Neural cell (in vitro differentiated cells): Measurements from ENCODE around the gene TBL1X. TPM values are rescaled to one million over a fixed set of nuclear protein-coding genes. Genes with fewer than 3 reads are reported as not detected.

ENCODE experiments used
- H2AFZ ChIP-seq: fragments of 200-600, 300-800 bp; sonication (generic), shearing (Covaris generic); 2 replicates; pipeline ENCODE4 v1.6.0; 2014; ENCODE audit warnings: low read depth, mild to moderate bottlenecking, antibody characterized with exemption, low read length, moderate library complexity
- H3F3A ChIP-seq: fragments of 200-600 bp; shearing (Covaris generic); 2 replicates; pipeline ENCODE4 v1.6.1; 2016; ENCODE audit warnings: mild to moderate bottlenecking, moderate library complexity, mixed read lengths, antibody characterized with exemption, low read length; ENCODE audit not compliant: insufficient read depth, poor library complexity, severe bottlenecking
- H3K27ac ChIP-seq: fragments of 200-600, 300-800 bp; sonication (generic), shearing (Covaris generic); 2 replicates; pipeline ENCODE4 v1.5.1; 2014; ENCODE audit warnings: mild to moderate bottlenecking, low read length, moderate library complexity
- H3K27me3 ChIP-seq: fragments of 300-800, 200-600 bp; sonication (generic), shearing (Covaris generic); 2 replicates; pipeline ENCODE4 v1.6.0; 2014; ENCODE audit warnings: mild to moderate bottlenecking, low read depth, low read length, moderate library complexity; ENCODE audit not compliant: insufficient read depth
- H3K36me3 ChIP-seq: fragments of 300-800, 200-600 bp; sonication (generic), shearing (Covaris generic); 2 replicates; pipeline ENCODE4 v1.5.1; 2014; ENCODE audit warnings: mild to moderate bottlenecking, antibody characterized with exemption, low read length, moderate library complexity; ENCODE audit not compliant: insufficient read depth
- H3K4me2 ChIP-seq: fragments of 300-800, 200-600 bp; sonication (generic), shearing (Covaris generic); 2 replicates; pipeline ENCODE4 v1.6.0; 2014; ENCODE audit warnings: mild to moderate bottlenecking, low read length
- H3K4me3 ChIP-seq: fragments of 300-800, 200-600 bp; sonication (generic), shearing (Covaris generic); 2 replicates; pipeline ENCODE4 v1.5.1; 2014; ENCODE audit warnings: mild to moderate bottlenecking, low read length, moderate library complexity
- H3K79me2 ChIP-seq: fragments of 200-600 bp; shearing (Covaris generic); replicated peaks from 2 replicates; pipeline ENCODE4 v1.6.0; 2014; ENCODE audit warnings: mild to moderate bottlenecking, low read length, moderate library complexity; ENCODE audit not compliant: insufficient read depth
- H3K9ac ChIP-seq: fragments of 300-800, 200-600 bp; sonication (generic), shearing (Covaris generic); 2 replicates; pipeline ENCODE4 v1.6.1; 2016; ENCODE audit warnings: mild to moderate bottlenecking, low read length, mixed read lengths
- H3K9me2 ChIP-seq: fragments of 200-600 bp; shearing (Covaris generic); 2 replicates; pipeline ENCODE4 v1.6.1; 2016; ENCODE audit warnings: mild to moderate bottlenecking, low read length, mixed read lengths; ENCODE audit not compliant: insufficient read depth
- H3K9me3 ChIP-seq: fragments of 200-600, 300-800 bp; sonication (generic), shearing (Covaris generic); 2 replicates; pipeline ENCODE4 v1.6.1; 2016; ENCODE audit warnings: mild to moderate bottlenecking, mixed run types, low read length, moderate library complexity, mixed read lengths
- H4K20me1 ChIP-seq: fragments of 200-600 bp; shearing (Covaris generic); 2 replicates; pipeline ENCODE4 v1.6.1; 2016; ENCODE audit warnings: mild to moderate bottlenecking, mixed run types; ENCODE audit not compliant: insufficient read depth
- EP300 ChIP-seq: fragments of 450-650 bp; conservative IDR thresholded peaks from 2 replicates; pipeline ENCODE4 v1.6.1; 2014; ENCODE audit warnings: antibody characterized with exemption, mild to moderate bottlenecking, moderate library complexity; ENCODE audit not compliant: poor library complexity, severe bottlenecking
- EZH2 ChIP-seq: fragments of 200-600, 300-800 bp; shearing (Covaris generic), sonication (generic); IDR thresholded peaks from 2 replicates; pipeline ENCODE4 v1.6.1; 2014; ENCODE audit warnings: antibody characterized with exemption, low read length, borderline replicate concordance, mild to moderate bottlenecking; ENCODE audit not compliant: insufficient read depth, poor library complexity, severe bottlenecking
- MXI1 ChIP-seq: fragments of 450-650 bp; conservative IDR thresholded peaks from 2 replicates; pipeline ENCODE4 v1.6.1; 2014; ENCODE audit warnings: antibody characterized with exemption, mild to moderate bottlenecking; ENCODE audit not compliant: poor library complexity, severe bottlenecking
- POLR2AphosphoS5 ChIP-seq: IDR thresholded peaks from 2 replicates; pipeline ENCODE4 v1.6.1; 2012
- RAD21 ChIP-seq: fragments of 450-650 bp; conservative IDR thresholded peaks from 2 replicates; pipeline ENCODE4 v1.6.1; 2014; ENCODE audit warnings: antibody characterized with exemption, mild to moderate bottlenecking, moderate library complexity
- REST ChIP-seq: IDR thresholded peaks from 2 replicates; pipeline ENCODE4 v1.6.1; 2012; ENCODE audit warnings: borderline replicate concordance
- SMC3 ChIP-seq: fragments of 450-650 bp; conservative IDR thresholded peaks from 2 replicates; pipeline ENCODE4 v1.6.1; 2014; ENCODE audit warnings: antibody characterized with exemption, mild to moderate bottlenecking, moderate library complexity; ENCODE audit not compliant: poor library complexity
- TAF1 ChIP-seq: IDR thresholded peaks from 2 replicates; pipeline ENCODE4 v1.6.1; 2012; ENCODE audit warnings: low read depth
- polyA plus RNA-seq: library from polyadenylated mRNA; depleted of rRNA; stranded (reverse); fragments of >200 nt; gene quantifications from 2 replicates; pipeline ENCODE4 v1.2.3, GENCODE V29; 2014
- TF ChIP-seq, protein P1 (sequence below): fragments of 450-650 bp; IDR thresholded peaks from 2 replicates; pipeline ENCODE4 v1.5.1; 2014; ENCODE audit warnings: antibody characterized with exemption, mild to moderate bottlenecking, moderate library complexity; ENCODE audit not compliant: poor library complexity, severe bottlenecking

Gene TBL1X
- polyA plus RNA-seq, 1 donor from 2014 or later = 2.2 TPM

GRCh38 chrX:9654929-9655328 lies 190.1 kb downstream of the TBL1X start:
- Histone ChIP-seq H3F3A (no peaks in the 10 kb centered on the region), H2AFZ (no peak overlapping the region), H3K27me3 (no peaks in the 10 kb centered on the region), H3K9ac (no peak overlapping the region), H3K9me2 (no peaks in the 10 kb centered on the region), H3K4me3 (no peak overlapping the region), H3K4me2 (no peak overlapping the region), H3K27ac (no peak overlapping the region), H3K36me3 (no peaks in the 10 kb centered on the region), H4K20me1 (no peaks in the 10 kb centered on the region), H3K79me2 (no peaks in the 10 kb centered on the region), H3K9me3 (no peaks in the 10 kb centered on the region)
- TF ChIP-seq, protein P1, sequence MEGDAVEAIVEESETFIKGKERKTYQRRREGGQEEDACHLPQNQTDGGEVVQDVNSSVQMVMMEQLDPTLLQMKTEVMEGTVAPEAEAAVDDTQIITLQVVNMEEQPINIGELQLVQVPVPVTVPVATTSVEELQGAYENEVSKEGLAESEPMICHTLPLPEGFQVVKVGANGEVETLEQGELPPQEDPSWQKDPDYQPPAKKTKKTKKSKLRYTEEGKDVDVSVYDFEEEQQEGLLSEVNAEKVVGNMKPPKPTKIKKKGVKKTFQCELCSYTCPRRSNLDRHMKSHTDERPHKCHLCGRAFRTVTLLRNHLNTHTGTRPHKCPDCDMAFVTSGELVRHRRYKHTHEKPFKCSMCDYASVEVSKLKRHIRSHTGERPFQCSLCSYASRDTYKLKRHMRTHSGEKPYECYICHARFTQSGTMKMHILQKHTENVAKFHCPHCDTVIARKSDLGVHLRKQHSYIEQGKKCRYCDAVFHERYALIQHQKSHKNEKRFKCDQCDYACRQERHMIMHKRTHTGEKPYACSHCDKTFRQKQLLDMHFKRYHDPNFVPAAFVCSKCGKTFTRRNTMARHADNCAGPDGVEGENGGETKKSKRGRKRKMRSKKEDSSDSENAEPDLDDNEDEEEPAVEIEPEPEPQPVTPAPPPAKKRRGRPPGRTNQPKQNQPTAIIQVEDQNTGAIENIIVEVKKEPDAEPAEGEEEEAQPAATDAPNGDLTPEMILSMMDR = no peak
- TF ChIP-seq SMC3 (no peak), MXI1 (no peak), POLR2AphosphoS5 (no peak), EP300 (no peak), TAF1 (no peak), EZH2 (no peak), RAD21 (no peak), REST (no peak)

GRCh38 chrX:9656277-9656676 lies 191.4 kb downstream of the TBL1X start:
- H2AFZ ChIP-seq = no peak overlapping the region
- TF ChIP-seq SMC3 = no peak
- TF ChIP-seq TAF1 = no peak
- no peak for TF ChIP-seq REST
- TF ChIP-seq POLR2AphosphoS5 = no peak
- no peak for TF ChIP-seq EP300
- TF ChIP-seq RAD21 = no peak
- TF ChIP-seq EZH2 = no peak
- TF ChIP-seq MXI1 = no peak
- no peaks in the 10 kb centered on the region for H3K79me2 ChIP-seq
- H3K9ac ChIP-seq = no peak overlapping the region
- H3K27me3 ChIP-seq = no peaks in the 10 kb centered on the region
- H3K27ac ChIP-seq = no peak overlapping the region
- no peaks in the 10 kb centered on the region for H3K9me2 ChIP-seq
- H3K36me3 ChIP-seq = no peaks in the 10 kb centered on the region
- no peaks in the 10 kb centered on the region for H3K9me3 ChIP-seq
- H4K20me1 ChIP-seq = no peaks in the 10 kb centered on the region
- H3K4me3 ChIP-seq = no peak overlapping the region
- H3K4me2 ChIP-seq = no peak overlapping the region
- H3F3A ChIP-seq = no peaks in the 10 kb centered on the region
